ENCODE data around the gene VCPKMT.
A peak's percentile ranks its signal among the peaks of the same experiment; 100 is the strongest.

The VCPKMT gene

GRCh38 chr14:50064993-50065392 lies 51.4 kb downstream of the VCPKMT start:
- no peak overlapping the region for H3K4me3 ChIP-seq (ENCODE audit: low read depth, low read length)
- no peak for TF ChIP-seq CTCF (IDR thresholded peaks at IDR 0.05; ENCODE audit: low read depth, low read length)

- no peak overlapping the region for H3K4me3 ChIP-seq (ENCODE audit: low read depth, low read length)
- TF ChIP-seq CTCF (IDR thresholded peaks at IDR 0.05; ENCODE audit: low read depth, low read length) = no peak
Observed at GRCh38 chr14:50063876-50064420, 52.4 kb downstream of the VCPKMT start.

- no peak for TF ChIP-seq CTCF (IDR thresholded peaks at IDR 0.05; ENCODE audit: low read depth, low read length)
Observed at GRCh38 chr14:50062438-50063085, 53.8 kb downstream of the VCPKMT start.

GRCh38 chr14:50061664-50062437 lies 54.5 kb downstream of the VCPKMT start:
- no peak overlapping the region for H3K4me3 ChIP-seq (ENCODE audit: low read depth, low read length)
- TF ChIP-seq CTCF (IDR thresholded peaks at IDR 0.05; ENCODE audit: low read depth, low read length) = no peak

More at GRCh38 chr14:50062438-50063085, 53.8 kb downstream of the VCPKMT start:
- no peak overlapping the region for H3K4me3 ChIP-seq (ENCODE audit: low read depth, low read length)

GRCh38 chr14:50060871-50061663 lies 55.3 kb downstream of the VCPKMT start:
- peak overlapping the region; percentile 25; the same call in 1 of the 2 replicates for H3K4me3 ChIP-seq (ENCODE audit: low read depth, low read length)
- TF ChIP-seq CTCF (IDR thresholded peaks at IDR 0.05; ENCODE audit: low read depth, low read length) = no peak; the same call in 1 of the 2 replicates

GRCh38 chr14:50059763-50060616 lies 56.4 kb downstream of the VCPKMT start:
- no peak for TF ChIP-seq CTCF (IDR thresholded peaks at IDR 0.05; ENCODE audit: low read depth, low read length)
- H3K4me3 ChIP-seq (ENCODE audit: low read depth, low read length) = no peak overlapping the region
